Body of pancreas (tissue), 4 donors: ENCODE measurements around the gene GLMN. TPM values are rescaled to one million over a fixed set of nuclear protein-coding genes. Genes with fewer than 3 reads are reported as not detected.

ENCODE experiments used
- ATAC-seq: fragments of 150-250 bp; one replicate; pipeline ENCODE4 v1.9.1; 2016
- DNase-seq, 4 donors: peaks; one replicate each; pipeline ENCODE4 v3.0.0-alpha.2; 2019
- H3K27ac ChIP-seq, 4 donors: fragments of 200-600 bp; sonication (generic); 1 replicate in 3 of 4; 2 replicates in 1 of 4; pipeline versions ENCODE4 v1.5.1 to v1.6.1; 2016 to 2019; ENCODE audit warnings: mild to moderate bottlenecking in 1 of 4, mixed read lengths in 1 of 4, moderate library complexity in 1 of 4
- H3K27me3 ChIP-seq, 2 donors: fragments of 200-600 bp; sonication (generic); one replicate each; pipeline ENCODE4 v1.6.0; 2016; ENCODE audit warnings: mild to moderate bottlenecking in 1 of 2
- H3K36me3 ChIP-seq, 2 donors: fragments of 200-600 bp; sonication (generic); replicated peaks in 1 of 2; 2 replicates each; pipeline ENCODE4 v1.5.1; 2016; ENCODE audit warnings: low read depth in 2 of 2; ENCODE audit not compliant: insufficient read depth in 1 of 2
- H3K4me1 ChIP-seq: fragments of 200-600 bp; sonication (generic); one replicate; pipeline ENCODE4 v1.6.0; 2016
- H3K4me3 ChIP-seq, 2 donors: fragments of 200-600 bp; sonication (generic); 1 replicate in 1 of 2; 2 replicates in 1 of 2; pipeline ENCODE4 v1.5.1; 2016 to 2019
- H3K9me3 ChIP-seq, 3 donors: fragments of 200-600 bp; sonication (generic); 1 replicate in 2 of 3; 2 replicates in 1 of 3; pipeline ENCODE4 v1.5.1; 2016
- POLR2A ChIP-seq, 3 donors: fragments of 450-650 bp; IDR thresholded peaks; one replicate each; pipeline ENCODE4 v1.6.1; 2016; ENCODE audit warnings: antibody characterized with exemption in 3 of 3, mild to moderate bottlenecking in 2 of 3
- WGBS, 2 donors: methylation state at CpG; one replicate each; pipeline ENCODE4 v1.1.5; 2017; 5-methylcytosine and 5-hydroxymethylcytosine counted together
- intact Hi-C: fragments of 100-400 bp; cut with DNase I; formaldehyde crosslinking; loops from one replicate; pipeline ENCODE4 v1.15.1; 2023
- total RNA-seq, 2 donors: library from RNA; depleted of rRNA; stranded (reverse); fragments of >200 nt; gene quantifications; one replicate each; pipeline ENCODE4 v1.1.0, GENCODE V29; 2016
- TF ChIP-seq, protein P1 (sequence below), 7 experiments: fragments of 450-650 bp in 4 of 7; fragments of 200-600 bp in 3 of 7; sonication (generic) in 3 of 7; IDR thresholded peaks; one replicate each; pipeline ENCODE4 v1.5.1; 2016 to 2019; ENCODE audit warnings: antibody characterized with exemption in 7 of 7

GLMN gene
- total RNA-seq, 2 donors from 2014 or later: 3.6 to 4.7 TPM

DNA sequence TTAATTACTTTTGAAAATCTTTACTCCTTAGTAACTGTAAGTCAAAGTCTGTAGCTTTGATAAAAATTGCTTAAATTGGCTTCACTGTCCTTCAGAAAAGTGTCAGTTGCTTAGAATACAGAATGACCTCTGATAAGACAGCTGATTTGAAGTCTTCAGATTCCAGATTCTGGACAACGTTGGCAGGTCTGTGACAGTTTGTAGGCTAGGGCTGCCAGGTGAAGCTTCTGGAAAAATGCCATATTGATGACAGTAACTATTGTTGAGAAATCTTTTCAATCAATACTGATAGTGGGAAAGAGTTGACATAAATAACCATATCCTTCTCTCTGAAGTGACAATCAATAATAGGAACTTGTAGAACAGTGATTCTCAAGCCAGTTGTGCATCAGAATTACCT is 41.4 kb upstream of the GLMN start:
- H3K4me3 ChIP-seq: no peak overlapping the region
- intact Hi-C loops: no loop called here
- H3K9me3 ChIP-seq: no peaks in the 10 kb centered on the region
- TF ChIP-seq POLR2A (IDR thresholded peaks at IDR 0.05): no peak
- TF ChIP-seq, protein P1, sequence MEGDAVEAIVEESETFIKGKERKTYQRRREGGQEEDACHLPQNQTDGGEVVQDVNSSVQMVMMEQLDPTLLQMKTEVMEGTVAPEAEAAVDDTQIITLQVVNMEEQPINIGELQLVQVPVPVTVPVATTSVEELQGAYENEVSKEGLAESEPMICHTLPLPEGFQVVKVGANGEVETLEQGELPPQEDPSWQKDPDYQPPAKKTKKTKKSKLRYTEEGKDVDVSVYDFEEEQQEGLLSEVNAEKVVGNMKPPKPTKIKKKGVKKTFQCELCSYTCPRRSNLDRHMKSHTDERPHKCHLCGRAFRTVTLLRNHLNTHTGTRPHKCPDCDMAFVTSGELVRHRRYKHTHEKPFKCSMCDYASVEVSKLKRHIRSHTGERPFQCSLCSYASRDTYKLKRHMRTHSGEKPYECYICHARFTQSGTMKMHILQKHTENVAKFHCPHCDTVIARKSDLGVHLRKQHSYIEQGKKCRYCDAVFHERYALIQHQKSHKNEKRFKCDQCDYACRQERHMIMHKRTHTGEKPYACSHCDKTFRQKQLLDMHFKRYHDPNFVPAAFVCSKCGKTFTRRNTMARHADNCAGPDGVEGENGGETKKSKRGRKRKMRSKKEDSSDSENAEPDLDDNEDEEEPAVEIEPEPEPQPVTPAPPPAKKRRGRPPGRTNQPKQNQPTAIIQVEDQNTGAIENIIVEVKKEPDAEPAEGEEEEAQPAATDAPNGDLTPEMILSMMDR (IDR thresholded peaks at IDR 0.05): no peak
- DNase-seq (no peak), ATAC-seq (no peak)
- peaks cover 0 to 9% of the 10 kb centered on the region in 2 donors for H3K36me3 ChIP-seq
- H3K4me1 ChIP-seq: no peaks in the 10 kb centered on the region
- H3K27me3 ChIP-seq: no peaks in the 10 kb centered on the region
- H3K27ac ChIP-seq: no peak overlapping the region
- 19 to 22% methylated on average over 1 of the region's 1 CpG for WGBS, 2 donors

DNA sequence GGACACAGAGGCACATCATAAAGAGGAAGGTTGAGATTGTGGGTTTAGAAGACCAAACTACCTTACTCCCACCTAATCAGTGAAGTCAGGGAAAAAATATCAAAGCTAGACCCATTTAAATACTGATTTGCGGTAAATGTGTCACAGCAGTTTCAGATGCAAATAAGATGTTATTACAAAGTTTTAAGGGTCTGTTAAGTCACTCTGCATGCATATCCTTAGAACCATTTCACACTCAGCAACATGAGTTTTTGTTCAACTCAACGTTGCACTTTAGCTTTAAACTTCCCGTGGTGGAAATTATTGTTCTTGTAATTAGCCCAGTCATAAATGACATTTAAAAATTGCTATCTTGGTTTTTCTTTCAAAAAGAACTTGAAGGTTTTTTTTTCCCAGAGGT is 34.9 kb upstream of the GLMN start:
- Histone ChIP-seq H3K36me3 (peaks cover 0 to 3% of the 10 kb centered on the region in 2 donors), H3K27me3 (no peaks in the 10 kb centered on the region), H3K4me1 (no peaks in the 10 kb centered on the region), H3K9me3 (no peaks in the 10 kb centered on the region), H3K4me3 (no peak overlapping the region), H3K27ac (no peak overlapping the region)
- DNase-seq (no peak), ATAC-seq (no peak)
- TF ChIP-seq, protein P1 (IDR thresholded peaks at IDR 0.05): no peak
- no peak for TF ChIP-seq POLR2A (IDR thresholded peaks at IDR 0.05)
- intact Hi-C loops: no loop called here
- 82 to 86% methylated on average over 3 of the region's 3 CpGs for WGBS, 2 donors

DNA sequence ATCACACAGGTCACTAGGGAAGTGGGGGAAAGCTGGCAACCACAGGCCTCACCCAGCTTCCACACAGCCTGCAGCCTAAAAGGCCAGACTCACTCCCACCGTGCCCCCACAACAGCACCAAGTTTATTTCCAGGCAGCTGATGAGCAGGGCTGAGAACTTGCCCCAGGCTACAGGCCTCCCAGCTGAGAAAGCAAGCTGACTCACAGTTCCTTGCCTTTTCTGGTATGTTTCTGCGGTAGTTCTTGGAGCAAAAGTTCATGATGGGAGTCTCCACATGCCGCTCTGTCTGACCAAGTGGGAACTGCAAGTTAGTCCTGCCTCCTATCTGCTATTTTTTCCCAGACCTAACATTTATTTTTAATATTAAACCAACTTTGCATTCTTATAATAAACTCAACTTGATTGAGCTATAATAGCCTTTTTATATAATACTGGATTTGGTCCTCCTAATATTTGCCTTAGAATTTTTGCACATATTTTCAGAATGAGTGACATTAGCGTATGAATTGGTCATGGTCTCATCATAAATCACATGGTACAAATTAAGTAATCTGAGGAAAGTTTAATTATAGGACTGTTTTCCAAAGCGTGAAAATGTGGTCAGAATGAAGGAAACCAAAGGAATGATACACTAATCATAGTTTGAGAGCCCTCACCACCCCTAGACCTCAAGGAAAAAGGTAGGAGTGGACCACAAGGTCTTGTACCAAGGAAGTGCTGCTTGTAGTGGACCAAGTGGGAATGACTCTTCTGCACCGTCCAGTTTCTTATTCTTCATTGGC is 30.8 kb upstream of the GLMN start:
- intact Hi-C loops: no loop called here
- Histone ChIP-seq H3K27me3 (no peaks in the 10 kb centered on the region), H3K4me1 (no peaks in the 10 kb centered on the region), H3K9me3 (peaks cover 0 to 8% (median 0%) of the 10 kb centered on the region in 3 donors), H3K27ac (no peak overlapping the region), H3K4me3 (no peak overlapping the region), H3K36me3 (peaks cover 0 to 3% of the 10 kb centered on the region in 2 donors)
- WGBS, 2 donors: 96 to 99% methylated on average over 6 of the region's 6 CpGs
- TF ChIP-seq, protein P1 (IDR thresholded peaks at IDR 0.05): no peak
- TF ChIP-seq POLR2A (IDR thresholded peaks at IDR 0.05): no peak
- no peak for DNase-seq
- no peak for ATAC-seq

DNA sequence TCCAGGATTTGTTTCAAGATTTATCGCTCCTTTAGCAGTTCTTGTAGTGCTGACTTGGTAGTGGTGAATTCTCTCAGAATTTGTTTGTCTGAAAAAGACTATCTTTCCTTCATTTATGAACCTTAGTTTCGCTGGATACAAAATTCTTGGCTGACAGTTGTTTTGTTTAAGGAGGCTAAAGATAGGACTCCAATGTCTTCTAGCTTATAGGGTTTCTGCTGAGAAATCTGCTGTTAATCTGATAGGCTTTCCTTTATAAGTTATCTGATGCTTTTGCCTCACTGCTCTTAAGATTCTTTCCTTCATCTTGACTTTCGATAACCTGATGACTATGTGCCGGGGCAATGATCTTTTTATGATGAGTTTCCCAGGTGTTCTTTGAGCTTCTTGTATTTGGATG is 29.0 kb upstream of the GLMN start:
- TF ChIP-seq POLR2A (IDR thresholded peaks at IDR 0.05): no peak
- TF ChIP-seq, protein P1 (IDR thresholded peaks at IDR 0.05): no peak
- 93 to 95% methylated on average over 4 of the region's 4 CpGs for WGBS, 2 donors
- no peaks in the 10 kb centered on the region for H3K27me3 ChIP-seq
- no peak overlapping the region for H3K4me3 ChIP-seq
- H3K9me3 ChIP-seq: peaks cover 0 to 8% (median 0%) of the 10 kb centered on the region in 3 donors
- ATAC-seq (no peak), DNase-seq (no peak)
- intact Hi-C loops: no loop called here
- peaks cover 3 to 4% of the 10 kb centered on the region in 2 donors for H3K36me3 ChIP-seq
- no peak overlapping the region for H3K27ac ChIP-seq
- no peaks in the 10 kb centered on the region for H3K4me1 ChIP-seq

DNA sequence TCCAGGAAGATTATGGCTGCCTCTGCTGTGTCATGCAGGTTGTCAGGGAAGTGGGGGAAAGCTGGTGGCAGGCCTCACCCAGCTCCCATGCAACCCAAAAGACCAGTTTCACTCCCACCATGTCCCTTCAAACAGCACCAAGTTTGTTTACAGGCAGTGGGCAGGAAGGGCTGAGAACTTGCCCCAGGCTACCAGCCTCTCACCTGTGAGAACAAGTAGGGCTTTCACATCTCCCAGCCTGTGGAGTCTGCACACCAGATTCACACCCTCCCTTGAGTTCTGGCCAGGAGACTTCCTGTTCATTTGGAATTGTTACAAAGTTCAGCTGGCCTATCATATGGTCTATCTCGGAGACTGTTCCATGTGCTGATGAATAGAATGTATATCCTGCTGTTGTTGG is 27.9 kb upstream of the GLMN start:
- Histone ChIP-seq H3K4me3 (no peak overlapping the region), H3K27ac (no peak overlapping the region), H3K9me3 (peaks cover 0 to 8% (median 0%) of the 10 kb centered on the region in 3 donors), H3K27me3 (no peaks in the 10 kb centered on the region), H3K4me1 (no peaks in the 10 kb centered on the region), H3K36me3 (peaks cover 3 to 4% of the 10 kb centered on the region in 2 donors)
- WGBS, 2 donors: 100% methylated on average over 1 of the region's 1 CpG
- no peak for DNase-seq
- TF ChIP-seq, protein P1 (IDR thresholded peaks at IDR 0.05): no peak
- TF ChIP-seq POLR2A (IDR thresholded peaks at IDR 0.05): no peak
- no peak for ATAC-seq
- intact Hi-C loops: no loop called here
